CD4-positive, alpha-beta T cell treated with Interleukin-4 for 4 hours (primary cell): Measurements from ENCODE around the gene DDC.

Source experiments
- DNase-seq: peaks from one replicate; pipeline ENCODE4 v3.0.0-alpha.2; 2020

DDC gene, protein sequence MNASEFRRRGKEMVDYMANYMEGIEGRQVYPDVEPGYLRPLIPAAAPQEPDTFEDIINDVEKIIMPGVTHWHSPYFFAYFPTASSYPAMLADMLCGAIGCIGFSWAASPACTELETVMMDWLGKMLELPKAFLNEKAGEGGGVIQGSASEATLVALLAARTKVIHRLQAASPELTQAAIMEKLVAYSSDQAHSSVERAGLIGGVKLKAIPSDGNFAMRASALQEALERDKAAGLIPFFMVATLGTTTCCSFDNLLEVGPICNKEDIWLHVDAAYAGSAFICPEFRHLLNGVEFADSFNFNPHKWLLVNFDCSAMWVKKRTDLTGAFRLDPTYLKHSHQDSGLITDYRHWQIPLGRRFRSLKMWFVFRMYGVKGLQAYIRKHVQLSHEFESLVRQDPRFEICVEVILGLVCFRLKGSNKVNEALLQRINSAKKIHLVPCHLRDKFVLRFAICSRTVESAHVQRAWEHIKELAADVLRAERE

DNA sequence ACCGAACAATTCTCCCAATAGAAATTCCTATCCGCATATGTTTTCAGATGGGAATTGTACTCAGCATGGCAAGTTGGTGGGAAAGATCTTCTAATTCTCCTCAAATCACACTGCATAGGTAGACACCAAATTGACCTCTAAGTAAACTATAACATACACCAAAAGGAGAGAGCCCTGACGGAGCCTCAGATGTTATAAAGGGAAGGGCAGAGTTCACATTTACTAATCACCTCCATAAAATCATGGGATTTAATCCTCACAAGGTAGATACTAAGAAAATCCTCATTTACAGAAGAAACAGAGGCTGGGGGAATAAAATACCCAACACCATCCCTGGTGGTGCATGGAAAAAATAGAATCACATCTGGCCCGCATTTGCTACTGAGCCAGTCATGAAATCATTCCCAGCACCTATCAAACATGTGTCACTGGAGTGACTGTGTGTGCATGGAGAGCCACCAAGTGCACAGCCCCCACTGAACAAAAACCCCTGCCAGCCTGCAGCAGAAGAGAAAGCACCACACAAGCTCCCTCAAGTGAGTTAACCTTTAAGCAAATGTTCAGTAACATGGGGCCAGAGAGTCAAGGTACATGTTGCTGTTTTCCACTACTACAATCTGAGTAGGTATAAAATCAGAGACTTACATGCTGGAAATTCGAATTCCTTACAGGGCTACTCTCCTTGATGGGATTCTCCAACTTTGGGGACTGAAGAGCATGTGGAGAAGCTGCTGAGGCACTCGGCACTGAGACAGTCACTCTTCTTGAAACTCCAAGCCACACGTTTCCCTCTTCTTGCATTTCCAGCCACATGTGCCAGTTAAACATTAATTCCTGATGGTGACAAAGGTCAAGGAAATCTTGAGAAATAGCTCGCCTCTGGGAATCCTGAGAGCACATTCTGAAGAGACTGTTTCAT is at the start of gene DDC:
TSS of gene DDC (minus strand) at position 766 of the 919 bp plus-strand sequence. CDS start 21,320 bp downstream, outside the sequence.
- no peak for DNase-seq

DNA sequence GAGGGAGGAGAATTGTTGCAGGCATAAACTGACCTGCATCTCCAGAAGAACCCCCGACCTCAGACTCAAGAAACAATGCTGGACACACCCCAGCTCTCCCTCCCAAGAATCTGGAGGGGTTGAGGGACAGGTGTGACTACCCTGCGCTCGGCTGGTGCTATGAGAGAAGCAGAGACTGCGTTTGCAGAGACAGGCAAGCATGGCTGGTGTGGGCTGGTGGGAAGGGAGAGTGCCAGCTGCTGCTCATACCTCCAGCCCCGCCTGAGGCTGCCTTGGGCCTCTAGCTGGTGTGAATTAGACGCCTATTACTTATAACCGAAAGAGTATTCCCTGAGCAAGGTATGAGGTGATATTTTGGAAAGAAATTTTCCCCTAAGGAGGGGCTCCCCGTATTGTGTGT is 48.3 kb upstream of the DDC start:
- DNase-seq, result no peak

DNA sequence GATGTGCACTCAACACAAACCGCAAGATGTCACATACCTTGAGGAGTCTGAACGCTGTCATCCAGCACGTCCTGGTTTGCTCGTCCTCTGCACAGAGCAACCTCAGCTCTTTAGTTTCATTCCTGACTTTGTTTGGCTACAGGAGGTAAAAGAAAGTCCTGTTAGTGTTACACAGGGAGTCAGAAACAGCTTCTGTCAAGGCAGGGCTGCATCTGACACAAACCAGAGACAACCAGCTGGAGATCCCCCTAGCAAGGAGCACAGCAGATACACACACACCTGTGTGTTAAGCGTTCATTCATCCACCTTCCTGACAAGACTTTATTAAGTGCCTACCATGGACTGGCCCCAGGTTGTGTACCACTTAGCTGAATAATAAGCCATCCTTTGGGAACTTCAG is 47.5 kb upstream of the DDC start:
- no peak for DNase-seq

DNA sequence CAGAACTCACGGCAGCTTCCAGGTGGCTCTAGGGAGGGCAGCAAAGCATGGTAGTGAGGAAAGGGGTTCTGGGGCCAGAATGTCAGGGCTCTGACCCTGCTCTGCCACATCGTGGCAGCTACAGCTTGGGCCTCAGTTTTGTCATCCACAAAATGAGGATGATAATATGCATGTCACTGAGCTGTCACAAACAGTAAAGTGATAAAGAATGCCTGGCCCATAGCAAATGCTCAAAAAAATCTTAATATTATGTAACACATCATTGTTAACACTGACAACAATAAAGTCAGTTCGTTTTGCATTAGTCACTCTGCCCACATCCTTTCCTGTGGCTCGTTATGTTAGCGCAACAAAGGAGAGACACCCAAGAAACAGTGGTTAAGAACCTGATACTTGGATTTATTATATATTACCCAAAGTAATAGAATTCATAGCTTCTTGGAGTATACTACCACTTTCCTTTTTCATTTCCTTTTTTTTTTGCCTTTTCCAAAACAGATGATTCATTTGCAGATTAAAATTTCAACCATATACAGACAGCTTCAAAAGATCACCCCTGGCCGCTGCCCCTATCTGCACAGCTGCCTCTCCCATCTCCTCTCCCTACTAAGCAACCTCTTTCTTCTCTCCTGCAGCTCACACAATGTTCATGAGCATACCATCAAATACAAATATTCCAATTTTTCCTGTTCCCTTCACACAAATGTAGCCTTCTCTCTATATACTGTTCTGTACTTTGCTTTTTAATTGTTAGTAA is 45.5 kb upstream of the DDC start:
- peak; percentile 80 for DNase-seq

DNA sequence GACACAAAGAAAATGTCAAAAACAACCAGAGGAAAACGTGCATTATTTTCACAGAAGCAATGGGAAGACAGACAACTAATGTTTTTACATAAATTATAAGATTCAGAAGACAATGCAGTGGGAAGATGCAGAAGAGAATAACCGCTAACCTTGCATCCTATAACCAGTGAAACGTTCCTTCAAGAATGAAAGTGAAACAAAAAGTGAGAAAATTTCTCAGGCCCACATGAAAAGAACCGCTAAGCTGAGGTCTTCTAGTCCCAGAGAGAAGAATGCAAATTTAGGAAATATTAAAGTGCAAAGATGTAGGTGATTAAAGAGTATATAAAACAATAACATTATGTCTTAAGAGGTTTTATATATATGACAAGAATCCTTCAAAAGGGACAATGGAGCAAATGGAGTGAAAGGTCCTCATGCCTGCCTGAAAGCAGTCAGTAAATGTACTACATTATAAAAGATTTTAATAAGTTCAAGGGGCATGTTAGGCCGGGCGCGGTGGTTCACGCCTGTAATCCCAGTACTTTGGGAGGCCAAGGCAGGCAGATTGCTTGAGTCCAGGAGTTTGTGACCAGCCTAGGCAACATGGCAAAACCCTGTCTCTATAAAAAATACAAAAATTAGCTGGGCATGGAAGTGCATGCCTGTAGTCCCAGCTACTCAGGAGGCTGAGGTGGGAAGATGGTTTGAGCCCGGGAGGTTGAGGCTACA is 43.1 kb upstream of the DDC start:
- DNase-seq, result peak; percentile 50

DNA sequence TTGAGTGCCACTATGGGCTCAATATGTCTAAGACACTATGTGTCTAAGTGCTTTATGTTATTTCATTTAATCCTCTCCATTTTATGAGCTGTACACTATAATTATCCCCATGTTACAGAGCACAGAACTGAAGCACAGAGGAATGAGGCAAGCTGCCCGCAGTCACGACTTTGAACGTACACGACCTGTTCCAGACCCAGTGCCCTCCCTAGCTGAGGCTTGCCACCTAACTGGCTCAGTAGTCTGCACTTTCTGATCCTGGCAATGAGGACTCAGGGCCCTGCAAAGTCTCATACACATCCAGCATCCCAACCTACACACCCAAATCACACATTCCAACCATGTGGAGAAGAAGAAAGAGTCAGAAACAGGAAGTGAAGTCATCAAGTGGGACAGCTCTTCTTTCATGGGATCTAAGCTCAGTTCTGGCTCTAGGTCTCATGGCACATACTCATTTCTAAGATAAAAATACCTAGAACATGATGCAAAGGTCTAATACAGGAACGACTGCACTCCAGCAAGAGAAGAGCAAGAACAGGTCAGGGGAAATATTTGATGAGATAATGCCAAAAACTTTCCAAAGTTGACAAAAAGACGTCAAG is 42.4 kb upstream of the DDC start:
- DNase-seq, result no peak

DNA sequence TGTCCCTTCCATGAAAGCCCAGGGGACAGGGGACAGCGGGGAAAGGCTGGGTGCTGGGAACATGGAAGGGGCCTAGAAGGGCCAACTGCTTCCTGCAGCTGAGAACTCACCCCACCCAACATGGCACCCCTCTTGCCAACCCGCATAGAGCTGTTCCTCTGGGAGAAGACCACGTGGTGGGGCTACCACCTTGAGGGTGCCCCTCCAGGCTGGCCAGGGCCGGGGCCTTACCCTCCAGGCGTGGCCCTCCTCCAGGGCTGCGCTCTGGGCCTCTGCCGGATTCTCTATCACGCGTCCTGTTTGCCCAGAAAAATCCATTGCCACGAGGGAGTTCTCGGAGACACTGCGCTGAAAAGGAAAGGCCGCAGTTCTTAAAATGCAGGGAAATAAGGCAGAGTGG is 39.9 kb upstream of the DDC start:
- DNase-seq, result no peak

DNA sequence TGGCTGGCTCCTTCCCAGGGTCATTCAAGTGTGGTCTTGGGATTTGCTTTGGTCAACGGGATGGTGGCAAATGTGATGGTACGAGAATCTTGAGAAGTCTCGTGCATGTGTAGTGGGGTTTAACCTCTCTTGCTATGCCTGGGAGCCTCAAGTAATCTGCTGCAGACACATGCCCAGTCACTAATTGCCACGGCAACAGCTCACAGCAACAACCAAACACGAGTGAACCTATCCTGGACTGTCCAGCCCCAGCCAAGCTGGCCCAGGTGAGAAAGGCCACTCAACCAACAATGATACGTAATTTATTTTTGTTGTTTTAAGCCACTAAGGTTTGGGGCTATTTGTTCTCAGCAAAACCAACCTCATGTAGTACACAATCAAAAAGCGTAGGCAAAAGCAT is 38.1 kb upstream of the DDC start:
- no peak for DNase-seq

DNA sequence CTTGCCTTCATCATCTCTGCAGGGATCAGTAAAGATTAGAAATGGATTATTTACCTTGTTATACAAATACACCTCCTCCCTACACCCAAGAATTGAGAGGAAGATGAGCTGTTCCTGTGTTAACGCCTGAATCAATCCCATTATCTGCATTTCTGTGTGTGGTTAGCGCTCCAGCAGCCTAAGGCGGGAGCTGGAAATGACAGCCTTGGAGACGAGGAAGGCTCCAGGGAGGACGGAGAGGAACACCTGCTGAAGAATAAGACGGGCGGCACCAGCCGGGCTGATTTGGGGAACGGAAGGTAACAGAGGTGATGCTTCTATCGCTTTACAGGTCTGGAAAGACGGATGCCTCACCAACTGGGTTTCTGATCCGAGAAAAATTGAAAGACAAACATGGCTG is 34.2 kb upstream of the DDC start:
- no peak for DNase-seq

DNA sequence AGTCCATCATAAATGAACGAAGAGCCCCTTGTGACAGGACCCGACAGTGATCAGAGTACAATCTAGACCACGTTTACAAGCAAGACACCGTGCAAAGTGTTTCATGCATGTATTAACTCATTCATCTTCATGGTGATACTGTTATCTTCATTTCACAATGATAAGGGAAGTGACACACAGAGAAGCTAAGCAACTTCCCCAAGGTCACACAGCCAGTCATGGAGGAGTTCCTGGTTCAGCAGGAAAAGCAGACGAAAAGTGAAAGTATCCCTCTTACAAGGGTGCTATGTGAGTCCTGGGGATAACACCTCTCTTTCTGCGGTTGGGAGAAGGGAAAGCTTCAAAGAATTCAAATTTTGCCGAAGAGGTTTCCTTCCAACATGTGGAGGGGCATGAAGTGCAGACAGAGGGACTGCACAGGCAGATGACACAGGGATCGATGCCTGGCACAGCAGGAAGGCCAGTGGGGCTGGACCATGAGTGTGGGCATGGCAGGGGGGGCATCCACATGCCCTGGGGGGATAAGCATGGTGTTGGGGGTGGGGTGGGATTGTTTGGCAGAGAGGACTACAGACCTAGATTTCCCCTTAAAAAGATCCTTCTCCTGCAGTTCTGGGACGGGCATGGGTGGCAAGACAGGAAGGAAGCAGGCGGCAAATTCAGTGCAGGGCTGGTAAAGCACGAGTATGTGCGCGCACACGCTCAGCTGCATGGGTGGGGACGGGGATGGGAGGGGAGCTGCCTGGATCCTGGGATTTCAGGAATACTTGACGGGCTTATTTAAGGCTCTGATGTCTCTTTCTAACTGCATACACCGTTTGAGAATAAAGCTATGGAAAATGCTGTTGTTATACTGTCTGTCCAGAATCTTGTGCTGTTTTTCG is 33.5 kb upstream of the DDC start:
- no peak for DNase-seq

DNA sequence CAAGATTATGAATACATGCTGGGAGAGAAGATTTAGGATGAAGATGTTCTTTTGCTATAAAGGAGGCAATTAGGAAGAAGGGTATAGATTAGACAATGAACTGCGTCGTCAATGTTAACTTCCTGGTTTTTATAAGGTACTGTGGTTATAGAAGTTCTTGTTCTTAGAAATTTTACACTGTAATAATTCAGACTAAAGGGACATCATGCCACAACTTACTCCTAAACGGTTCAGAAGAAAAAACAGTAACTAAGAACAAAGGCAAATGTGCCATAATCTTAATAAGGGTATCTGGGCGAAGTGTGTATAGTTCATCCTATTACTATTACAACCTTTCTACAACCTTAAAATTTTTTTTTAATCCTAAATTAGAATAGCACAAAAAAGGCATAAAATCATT is 31.3 kb upstream of the DDC start:
- no peak for DNase-seq

DNA sequence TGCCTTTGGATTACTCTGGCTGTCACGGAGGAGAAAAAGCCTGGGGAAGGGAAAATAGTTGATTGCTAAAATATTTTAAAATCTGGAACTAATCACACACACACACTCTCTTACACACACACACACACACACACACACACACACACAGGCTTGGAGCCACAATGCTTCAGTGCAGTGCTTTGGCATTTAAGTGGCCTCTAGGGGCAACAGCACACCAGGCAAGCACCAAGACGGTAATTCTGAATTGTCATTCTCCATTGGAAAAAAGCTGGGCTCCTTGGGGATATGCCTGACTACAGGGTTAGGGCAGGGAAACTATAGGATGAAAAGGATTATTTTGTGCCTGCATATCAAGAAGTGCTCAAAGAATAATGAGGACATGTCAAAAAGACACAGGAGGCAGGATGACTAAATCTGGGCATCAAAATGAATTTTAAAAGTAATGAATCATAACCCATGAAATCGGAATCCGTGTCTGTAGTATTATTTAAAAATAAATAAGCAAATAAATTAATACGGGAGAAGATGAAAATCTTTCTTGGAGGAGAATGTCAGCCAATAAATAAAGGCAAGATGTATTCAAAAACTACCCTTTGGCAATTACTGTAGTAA is 30.4 kb upstream of the DDC start:
- peak; percentile 36 for DNase-seq

DNA sequence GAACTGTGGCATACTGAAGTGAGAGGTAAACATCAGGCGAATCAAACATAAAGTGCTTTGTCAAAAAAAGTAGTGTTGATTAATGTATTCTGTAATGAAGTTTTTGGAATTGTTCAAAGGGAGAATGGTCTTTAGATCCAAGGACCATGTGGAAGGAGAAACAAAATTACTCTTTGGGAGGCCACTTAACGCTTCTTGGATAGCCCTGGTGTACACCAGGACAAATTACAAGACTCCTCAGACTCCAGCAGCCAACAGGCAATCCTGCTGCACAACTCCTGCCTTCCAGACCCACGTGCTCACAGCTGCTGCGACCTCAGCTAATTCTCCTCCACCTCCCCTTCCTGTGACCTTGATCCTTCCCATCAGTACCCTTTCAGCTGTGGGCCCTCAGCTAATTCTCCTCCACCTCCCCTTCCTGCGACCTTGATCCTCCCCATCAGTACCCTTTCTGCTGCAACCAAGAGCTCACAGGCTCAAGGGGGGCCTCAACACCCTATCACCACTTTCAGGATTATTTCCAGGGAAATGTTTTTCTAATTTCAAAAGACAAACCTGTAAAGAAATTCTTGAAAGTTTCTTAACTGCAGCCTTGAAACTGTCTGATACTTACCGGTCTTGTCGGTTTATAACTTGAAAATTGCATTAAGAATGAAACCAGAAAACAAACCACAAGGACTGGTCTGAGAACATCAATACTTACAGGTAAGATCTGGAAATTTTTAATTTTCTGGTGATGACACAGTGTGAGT is 29.7 kb upstream of the DDC start:
- no peak for DNase-seq

DNA sequence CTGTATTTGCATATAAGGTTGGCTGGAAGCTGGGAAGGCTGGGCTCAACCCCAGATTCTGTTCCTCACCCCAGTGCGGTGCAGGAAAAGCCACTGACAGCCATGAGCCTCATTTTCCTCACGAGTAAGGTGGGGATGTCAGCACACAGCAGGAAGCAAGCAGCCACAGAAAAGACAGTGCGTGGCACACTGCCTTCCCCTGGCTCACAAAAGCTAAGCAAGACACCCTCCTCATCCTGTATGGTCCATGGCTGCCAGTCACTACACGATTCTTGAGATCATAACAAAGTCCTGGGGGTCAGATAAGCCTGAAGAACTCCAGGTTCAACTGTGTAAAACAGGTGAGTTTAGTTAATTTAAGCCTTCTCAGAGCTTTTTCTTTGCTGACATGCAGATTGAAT is 28.9 kb upstream of the DDC start:
- DNase-seq, result no peak

DNA sequence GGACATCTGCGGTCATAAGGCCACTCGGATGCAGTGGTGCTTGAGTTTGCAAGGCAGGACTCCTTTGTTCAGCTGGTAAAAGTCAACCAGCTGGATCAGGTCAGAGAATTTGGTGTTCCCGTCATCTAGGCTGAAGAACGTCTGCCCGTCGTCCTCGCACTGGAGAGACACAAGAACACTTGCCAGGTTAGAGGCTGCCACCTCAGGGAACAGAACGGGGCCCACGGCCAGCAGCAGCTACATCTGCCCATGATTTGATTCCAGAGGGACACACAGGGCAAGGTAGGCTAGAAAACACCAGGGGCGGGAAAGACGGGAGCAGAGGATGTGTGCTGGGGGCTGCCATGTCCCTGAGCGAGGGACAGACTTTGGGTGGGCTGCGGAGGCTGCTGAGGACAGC is 27.7 kb upstream of the DDC start:
- no peak for DNase-seq

DNA sequence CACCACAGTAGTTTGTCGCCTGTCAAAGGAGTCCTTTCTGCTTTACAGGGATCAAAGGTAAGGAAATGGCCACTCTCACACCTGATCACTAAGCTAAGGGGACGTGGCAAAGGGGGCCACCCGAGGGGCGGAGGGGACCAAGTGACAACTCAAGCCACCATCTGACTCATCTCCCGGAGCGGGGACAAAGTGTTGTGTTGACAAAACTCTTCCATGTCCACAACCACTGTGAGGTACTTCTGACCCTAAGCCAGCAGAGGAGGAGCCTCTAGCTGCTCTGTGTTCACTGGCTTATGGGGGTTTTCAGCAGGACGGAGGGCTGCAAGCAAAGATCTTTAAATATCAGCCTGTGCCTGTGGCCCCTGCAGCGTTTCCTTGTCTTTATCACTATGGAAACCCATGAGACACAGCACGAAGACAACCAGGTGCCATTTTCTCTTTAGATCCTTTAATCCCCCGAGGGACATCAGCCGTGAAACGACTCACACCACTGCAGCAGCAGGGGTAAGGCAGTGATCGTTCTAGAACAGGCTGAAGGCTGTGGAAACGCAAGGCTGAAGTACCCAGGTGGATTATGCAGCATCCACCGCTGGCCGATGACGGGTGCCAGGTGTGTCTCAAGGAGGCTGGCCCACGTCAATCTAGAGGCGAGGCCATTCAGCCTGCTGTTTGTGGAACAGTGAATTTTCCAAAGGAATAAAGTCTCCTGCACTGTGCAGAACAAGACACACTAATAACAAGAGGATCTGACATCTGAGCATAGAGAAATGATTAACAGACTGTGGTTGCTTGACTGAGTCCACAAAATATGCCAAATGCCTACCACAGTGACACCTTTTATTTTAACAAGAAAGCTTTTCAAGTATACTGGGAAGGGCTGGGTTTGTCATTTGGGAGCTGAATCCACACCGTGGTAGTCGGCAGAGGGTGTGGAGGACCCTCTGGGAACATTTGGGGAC is 26.6 kb upstream of the DDC start:
- no peak for DNase-seq

DNA sequence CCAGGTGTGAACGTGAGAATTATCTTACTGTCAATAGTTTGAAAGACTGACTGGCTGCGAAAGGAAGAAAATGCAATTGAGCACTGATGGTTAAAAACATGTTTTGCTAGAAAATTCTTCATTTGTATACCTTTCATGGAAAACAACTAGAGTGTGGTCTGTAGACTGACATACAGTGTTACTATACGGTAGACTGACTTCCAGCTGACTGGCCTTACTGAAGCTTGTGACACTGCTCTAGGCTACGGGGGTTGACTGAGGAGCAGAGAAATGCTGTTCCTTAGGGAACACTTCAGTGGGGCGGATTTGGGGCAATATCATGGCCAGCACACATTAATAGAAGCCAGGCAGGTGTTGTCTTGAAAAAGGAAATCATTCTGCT is 25.9 kb upstream of the DDC start:
- no peak for DNase-seq

DNA sequence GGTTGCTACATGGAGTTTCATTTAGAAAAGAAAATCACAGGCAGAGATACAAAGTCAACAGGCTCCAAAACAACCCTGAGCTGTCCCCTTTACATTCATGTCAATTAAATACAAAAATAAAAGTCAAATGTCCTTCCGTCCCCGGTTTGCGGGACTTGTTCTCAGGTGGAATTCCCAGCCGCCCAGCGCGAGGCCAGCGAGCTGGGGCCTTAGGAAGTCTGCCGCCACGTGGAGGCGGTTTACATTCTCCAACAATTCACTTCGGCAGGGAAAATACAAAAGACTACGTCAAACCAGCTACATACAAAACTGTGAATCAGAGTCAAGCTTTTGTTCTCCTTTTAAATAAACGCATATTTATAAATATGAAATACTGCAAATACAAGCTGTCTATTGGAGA is 25.3 kb upstream of the DDC start:
- no peak for DNase-seq

DNA sequence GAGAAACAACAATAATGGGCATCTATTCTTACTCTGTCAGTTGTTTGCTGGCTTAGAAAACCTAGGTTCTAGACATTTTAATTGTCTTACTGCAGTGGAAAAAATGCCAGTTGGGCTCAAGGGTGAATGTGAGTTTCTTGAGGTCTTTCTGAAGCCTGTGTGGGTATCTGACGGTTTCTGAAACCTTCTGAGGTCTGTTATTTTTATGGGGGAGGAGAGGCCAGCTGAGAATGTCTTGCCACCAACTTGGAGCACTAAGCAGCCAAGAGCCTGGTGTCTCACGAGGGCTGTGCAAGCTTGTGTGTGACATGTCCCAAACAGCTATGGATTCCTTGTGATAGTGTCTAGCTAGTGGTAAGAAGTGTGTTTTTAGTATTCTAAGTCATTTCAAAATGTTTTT is 24.2 kb upstream of the DDC start:
- no peak for DNase-seq
